Thyroid gland (tissue), 4 donors: ENCODE measurements around the gene FGF22.

Experiments
- POLR2A ChIP-seq, 2 donors: fragments of 450-650 bp; IDR thresholded peaks; one replicate each; pipeline ENCODE4 v1.6.1; 2017; ENCODE audit warnings: antibody characterized with exemption in 2 of 2, mild to moderate bottlenecking in 2 of 2, moderate library complexity in 1 of 2
- TF ChIP-seq, protein P1 (sequence below), 6 experiments: fragments of 200-600 bp in 3 of 6; fragments of 450-650 bp in 3 of 6; sonication (generic) in 3 of 6; IDR thresholded peaks; one replicate each; pipeline ENCODE4 v1.5.1; 2016 to 2019; ENCODE audit warnings: antibody characterized with exemption in 6 of 6, mild to moderate bottlenecking in 2 of 6, inconsistent platforms in 1 of 6, moderate library complexity in 1 of 6

DNA sequence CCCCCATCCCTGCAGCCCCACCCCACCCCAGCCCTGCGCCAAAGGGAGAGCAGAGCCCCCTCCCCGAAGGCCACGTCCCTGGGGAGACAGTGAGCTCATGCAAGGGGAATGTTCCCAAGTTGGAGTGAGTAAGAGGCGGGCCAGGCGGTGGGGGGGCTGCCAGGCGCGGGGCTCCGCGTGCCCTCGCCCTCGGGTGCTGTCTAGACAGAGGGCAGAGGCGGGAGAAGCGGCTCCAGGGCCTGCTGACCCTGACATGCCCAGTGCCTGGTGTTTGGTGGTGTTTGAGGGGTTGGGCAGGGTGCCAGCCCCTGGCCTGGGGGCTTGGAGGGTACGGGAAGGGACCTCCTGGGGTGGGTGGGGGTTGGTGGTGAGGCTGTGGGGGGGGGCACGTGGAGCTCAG lies 37.5 kb downstream of the FGF22 start:
- TF ChIP-seq, protein P1, sequence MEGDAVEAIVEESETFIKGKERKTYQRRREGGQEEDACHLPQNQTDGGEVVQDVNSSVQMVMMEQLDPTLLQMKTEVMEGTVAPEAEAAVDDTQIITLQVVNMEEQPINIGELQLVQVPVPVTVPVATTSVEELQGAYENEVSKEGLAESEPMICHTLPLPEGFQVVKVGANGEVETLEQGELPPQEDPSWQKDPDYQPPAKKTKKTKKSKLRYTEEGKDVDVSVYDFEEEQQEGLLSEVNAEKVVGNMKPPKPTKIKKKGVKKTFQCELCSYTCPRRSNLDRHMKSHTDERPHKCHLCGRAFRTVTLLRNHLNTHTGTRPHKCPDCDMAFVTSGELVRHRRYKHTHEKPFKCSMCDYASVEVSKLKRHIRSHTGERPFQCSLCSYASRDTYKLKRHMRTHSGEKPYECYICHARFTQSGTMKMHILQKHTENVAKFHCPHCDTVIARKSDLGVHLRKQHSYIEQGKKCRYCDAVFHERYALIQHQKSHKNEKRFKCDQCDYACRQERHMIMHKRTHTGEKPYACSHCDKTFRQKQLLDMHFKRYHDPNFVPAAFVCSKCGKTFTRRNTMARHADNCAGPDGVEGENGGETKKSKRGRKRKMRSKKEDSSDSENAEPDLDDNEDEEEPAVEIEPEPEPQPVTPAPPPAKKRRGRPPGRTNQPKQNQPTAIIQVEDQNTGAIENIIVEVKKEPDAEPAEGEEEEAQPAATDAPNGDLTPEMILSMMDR (IDR thresholded peaks at IDR 0.05) = no peak
- no peak for TF ChIP-seq POLR2A (IDR thresholded peaks at IDR 0.05)
